H1 (cell line): ENCODE results near the gene KLHL21. TPM values are rescaled to one million over a fixed set of nuclear protein-coding genes. Genes with fewer than 3 reads are reported as not detected.

Experiments
- CTCF ChIA-PET: fragments of 300-600 bp; sonication (Branson Sonifier 250); formaldehyde crosslinking; loops from one replicate; lab custom pipeline; 2021; ENCODE audit not compliant: partially characterized antibody; lab: Charles Lee
- POLR2A ChIA-PET: fragments of 300-600 bp; sonication (Branson Sonifier 250); formaldehyde crosslinking; loops from one replicate; lab custom pipeline; 2021; ENCODE audit warnings: inconsistent platforms; ENCODE audit not compliant: partially characterized antibody; lab: Charles Lee
- DNase-seq, 2 experiments: peaks; one replicate each; pipeline versions ENCODE4 v3.0.0 to v3.0.0-alpha.2; 2010 to 2022; ENCODE audit warnings: low spot score in 2 of 2, low read depth in 1 of 2, mixed read lengths in 1 of 2
- FAIRE-seq: peaks from 2 replicates; lab custom pipeline; 2011; peaks lifted over from hg19 to GRCh38; lab: Jason Lieb, UNC
- H2AFZ ChIP-seq: 2 replicates; pipeline ENCODE4 v1.8.1; 2012; ENCODE audit warnings: low read length, inconsistent platforms
- H2AK5ac ChIP-seq: 2 replicates; pipeline ENCODE4 v1.6.1; 2013; ENCODE audit warnings: low read depth, low read length
- H2BK120ac ChIP-seq: replicated peaks from 2 replicates; pipeline ENCODE3; 2013; ENCODE audit warnings: low read depth, low read length, inconsistent platforms
- H2BK12ac ChIP-seq: 2 replicates; pipeline ENCODE4 v1.6.1; 2013; ENCODE audit warnings: low read depth, low read length
- H2BK15ac ChIP-seq: 2 replicates; pipeline ENCODE4 v1.6.1; 2013; ENCODE audit warnings: low read length
- H2BK20ac ChIP-seq: 2 replicates; pipeline ENCODE4 v1.6.1; 2013; ENCODE audit warnings: low read length
- H2BK5ac ChIP-seq: 2 replicates; pipeline ENCODE4 v1.6.1; 2013; ENCODE audit warnings: low read depth, low read length
- H3K14ac ChIP-seq: 2 replicates; pipeline ENCODE4 v1.6.1; 2013; ENCODE audit warnings: inconsistent platforms; ENCODE audit not compliant: insufficient read length
- H3K18ac ChIP-seq: 2 replicates; pipeline ENCODE4 v1.6.1; 2013; ENCODE audit warnings: low read length; ENCODE audit errors: extremely low read depth
- H3K23ac ChIP-seq: 2 replicates; pipeline ENCODE4 v1.6.1; 2013; ENCODE audit warnings: inconsistent platforms; ENCODE audit not compliant: insufficient read length
- H3K23me2 ChIP-seq: 2 replicates; pipeline ENCODE4 v1.6.1; 2013; ENCODE audit warnings: low read depth, low read length
- H3K27ac ChIP-seq: 2 replicates; pipeline ENCODE4 v1.6.1; 2011; ENCODE audit warnings: low read depth, low read length, inconsistent platforms
- H3K27me3 ChIP-seq, 4 experiments: replicated peaks in 1 of 4; 1 replicate in 1 of 4; 2 replicates in 3 of 4; pipeline versions ENCODE4 v1.6.1 to v1.8.1; 2011 to 2013; ENCODE audit warnings: low read length in 3 of 4, mild to moderate bottlenecking in 3 of 4, inconsistent platforms in 2 of 4, mixed read lengths in 2 of 4, moderate library complexity in 1 of 4; ENCODE audit not compliant: control insufficient read depth in 3 of 4, insufficient read depth in 3 of 4; ENCODE audit errors: extremely low read depth in 1 of 4
- H3K36me3 ChIP-seq, 4 experiments: 2 replicates each; pipeline versions ENCODE4 v1.6.1 to v1.8.1; 2011 to 2013; ENCODE audit warnings: mild to moderate bottlenecking in 4 of 4, low read length in 3 of 4, moderate library complexity in 2 of 4, control low read depth in 1 of 4, inconsistent platforms in 1 of 4; ENCODE audit not compliant: insufficient read depth in 4 of 4, control insufficient read depth in 2 of 4
- H3K4ac ChIP-seq: replicated peaks from 2 replicates; pipeline ENCODE3; 2013; ENCODE audit warnings: low read length, low read depth, mixed read lengths, inconsistent platforms; ENCODE audit not compliant: insufficient read length
- H3K4me1 ChIP-seq, 4 experiments: replicated peaks in 1 of 4; 1 replicate in 1 of 4; 2 replicates in 3 of 4; pipeline versions ENCODE4 v1.6.1 to v1.8.1; 2011 to 2013; ENCODE audit warnings: low read length in 3 of 4, inconsistent platforms in 2 of 4, mixed read lengths in 1 of 4; ENCODE audit not compliant: insufficient read depth in 4 of 4, control insufficient read depth in 3 of 4
- H3K4me2 ChIP-seq, 2 experiments: 2 replicates each; pipeline versions ENCODE4 v1.6.1 to v1.8.1; 2011 to 2013; ENCODE audit warnings: low read depth in 2 of 2, low read length in 2 of 2, control low read depth in 1 of 2, inconsistent platforms in 1 of 2, mild to moderate bottlenecking in 1 of 2; ENCODE audit not compliant: insufficient read depth in 1 of 2
- H3K4me3 ChIP-seq, 4 experiments: fragments of 200-600, 300-600 bp in 1 of 4; sonication (generic), shearing (Covaris generic), sonication (Bioruptor Twin) in 1 of 4; 2 replicates each; pipeline versions ENCODE4 v1.5.1 to v1.8.1; 2011 to 2016; ENCODE audit warnings: low read length in 4 of 4, low read depth in 3 of 4, control low read depth in 2 of 4, inconsistent platforms in 2 of 4, mild to moderate bottlenecking in 2 of 4, mixed read lengths in 1 of 4, moderate library complexity in 1 of 4; ENCODE audit not compliant: insufficient read depth in 2 of 4; ENCODE audit errors: extremely low read depth in 1 of 4
- H3K56ac ChIP-seq: replicated peaks from 2 replicates; pipeline ENCODE3; 2013; ENCODE audit warnings: low read depth, mild to moderate bottlenecking, mixed read lengths, low read length, inconsistent platforms; ENCODE audit not compliant: insufficient read length
- H3K79me1 ChIP-seq: 2 replicates; pipeline ENCODE4 v1.6.1; 2013; ENCODE audit warnings: low read depth, low read length, control low read depth
- H3K79me2 ChIP-seq, 2 experiments: 2 replicates each; pipeline versions ENCODE4 v1.6.1 to v1.8.1; 2012 to 2013; ENCODE audit warnings: low read length in 2 of 2, mild to moderate bottlenecking in 2 of 2, inconsistent platforms in 1 of 2; ENCODE audit not compliant: insufficient read depth in 2 of 2, control insufficient read depth in 1 of 2
- H3K9ac ChIP-seq, 4 experiments: replicated peaks in 1 of 4; 1 replicate in 1 of 4; 2 replicates in 3 of 4; pipeline versions ENCODE4 v1.6.1 to v1.8.1; 2011 to 2013; ENCODE audit warnings: low read depth in 3 of 4, low read length in 3 of 4, control low read depth in 2 of 4, mild to moderate bottlenecking in 2 of 4, moderate library complexity in 2 of 4, inconsistent platforms in 1 of 4; ENCODE audit errors: extremely low read depth in 1 of 4
- H3K9me3 ChIP-seq, 2 experiments: 2 replicates each; pipeline versions ENCODE4 v1.6.1 to v1.8.1; 2012 to 2013; ENCODE audit warnings: mild to moderate bottlenecking in 2 of 2, moderate library complexity in 2 of 2, control low read depth in 1 of 2, inconsistent platforms in 1 of 2, low read depth in 1 of 2, low read length in 1 of 2, mixed read lengths in 1 of 2; ENCODE audit not compliant: insufficient read depth in 2 of 2
- H4K20me1 ChIP-seq, 2 experiments: replicated peaks in 1 of 2; 2 replicates each; pipeline versions ENCODE3 to v1.8.1; 2011 to 2013; ENCODE audit warnings: inconsistent platforms in 2 of 2, low read length in 2 of 2, mild to moderate bottlenecking in 1 of 2; ENCODE audit not compliant: insufficient read depth in 2 of 2, control insufficient read depth in 1 of 2
- H4K5ac ChIP-seq: 2 replicates; pipeline ENCODE4 v1.6.1; 2013; ENCODE audit warnings: low read length, low read depth, mixed read lengths, inconsistent platforms; ENCODE audit not compliant: insufficient read length
- H4K8ac ChIP-seq: 2 replicates; pipeline ENCODE4 v1.8.0; 2013; ENCODE audit warnings: mild to moderate bottlenecking, moderate library complexity, low read length, inconsistent platforms; ENCODE audit not compliant: insufficient read depth; ENCODE audit errors: extremely low read depth
- H4K91ac ChIP-seq: replicated peaks from 2 replicates; pipeline ENCODE3; 2013; ENCODE audit warnings: low read length, mixed read lengths, inconsistent platforms; ENCODE audit not compliant: insufficient read length
- ASH2L ChIP-seq: fragments of 200-600, 300-600 bp; sonication (generic); IDR thresholded peaks from one replicate; pipeline ENCODE4 v1.7.1; 2017; ENCODE audit warnings: low read length
- CBX8 ChIP-seq: fragments of 300-800, 300-1000 bp; sonication (generic); IDR thresholded peaks from 2 replicates; pipeline ENCODE4 v1.7.1; 2016; ENCODE audit warnings: low read depth, low read length, borderline replicate concordance
- GABPA ChIP-seq: IDR thresholded peaks from 2 replicates; pipeline ENCODE4 v1.6.1; 2011; ENCODE audit warnings: mild to moderate bottlenecking, low read length, moderate library complexity, borderline replicate concordance; ENCODE audit not compliant: insufficient read depth
- KDM1A ChIP-seq: fragments of 200-600, 300-600 bp; sonication (generic); IDR thresholded peaks from 2 replicates; pipeline ENCODE4 v1.7.1; 2016; ENCODE audit warnings: mild to moderate bottlenecking, low read length, borderline replicate concordance
- POLR2AphosphoS5 ChIP-seq: IDR thresholded peaks from 2 replicates; pipeline ENCODE4 v1.6.1; 2011; ENCODE audit warnings: low read depth, low read length
- RBBP5 ChIP-seq: IDR thresholded peaks from 2 replicates; pipeline ENCODE4 v1.7.1; 2012; ENCODE audit warnings: low read depth, mild to moderate bottlenecking, inconsistent platforms, low read length, moderate library complexity, borderline replicate concordance
- WGBS, 2 experiments: shearing (Covaris generic) in 1 of 2; methylation state at CpG; one replicate each; pipeline versions ENCODE4 v1.1.6 to v1.1.7; 2013 to 2015; ENCODE audit warnings: low lambda C conversion rate in 2 of 2, mixed read lengths in 2 of 2, inconsistent platforms in 1 of 2, low coverage in 1 of 2, missing lambda C conversion rate in 1 of 2; ENCODE audit not compliant: insufficient replicate concordance in 2 of 2, insufficient coverage in 1 of 2, insufficient read length in 1 of 2; ENCODE audit errors: extremely low coverage in 1 of 2, missing lambda C conversion rate in 1 of 2; 5-methylcytosine and 5-hydroxymethylcytosine counted together
- polyA plus RNA-seq, 7 experiments: library from polyadenylated mRNA; depleted of rRNA in 3 of 7; stranded (reverse) in 5 of 7; unstranded in 2 of 7; fragments of >200 nt in 5 of 7; fragments of 200-250 nt in 2 of 7; gene quantifications; 1 replicate in 5 of 7; 2 replicates in 1 of 7; 4 replicates in 1 of 7; pipeline versions ENCODE4 v1.2.1 to v1.2.3, GENCODE V29; 2011 to 2013; ENCODE audit warnings: missing spikeins in 2 of 7, mixed read lengths in 2 of 7
- total RNA-seq: library from RNA; stranded (reverse); fragmentation: NEBNext Ultra II Directional; extraction: Animal tissue kit (Norgen Biotek cat#: 25700); gene quantifications from 2 replicates; pipeline ENCODE4 v1.2.1, GENCODE V29; 2021
- TF ChIP-seq, protein P1 (sequence below): IDR thresholded peaks from 2 replicates; pipeline ENCODE4 v1.6.1; 2012; ENCODE audit warnings: inconsistent platforms
- TF ChIP-seq, protein P2 (sequence below): IDR thresholded peaks from 2 replicates; pipeline ENCODE4 v1.6.1; 2012; ENCODE audit warnings: inconsistent platforms

The KLHL21 gene
- total and polyA plus RNA-seq, 2 of the 8 experiments (the other 6 are each of a cell fraction or from before 2014, with no cell fraction given), result 11.9 to 22.3 TPM

DNA sequence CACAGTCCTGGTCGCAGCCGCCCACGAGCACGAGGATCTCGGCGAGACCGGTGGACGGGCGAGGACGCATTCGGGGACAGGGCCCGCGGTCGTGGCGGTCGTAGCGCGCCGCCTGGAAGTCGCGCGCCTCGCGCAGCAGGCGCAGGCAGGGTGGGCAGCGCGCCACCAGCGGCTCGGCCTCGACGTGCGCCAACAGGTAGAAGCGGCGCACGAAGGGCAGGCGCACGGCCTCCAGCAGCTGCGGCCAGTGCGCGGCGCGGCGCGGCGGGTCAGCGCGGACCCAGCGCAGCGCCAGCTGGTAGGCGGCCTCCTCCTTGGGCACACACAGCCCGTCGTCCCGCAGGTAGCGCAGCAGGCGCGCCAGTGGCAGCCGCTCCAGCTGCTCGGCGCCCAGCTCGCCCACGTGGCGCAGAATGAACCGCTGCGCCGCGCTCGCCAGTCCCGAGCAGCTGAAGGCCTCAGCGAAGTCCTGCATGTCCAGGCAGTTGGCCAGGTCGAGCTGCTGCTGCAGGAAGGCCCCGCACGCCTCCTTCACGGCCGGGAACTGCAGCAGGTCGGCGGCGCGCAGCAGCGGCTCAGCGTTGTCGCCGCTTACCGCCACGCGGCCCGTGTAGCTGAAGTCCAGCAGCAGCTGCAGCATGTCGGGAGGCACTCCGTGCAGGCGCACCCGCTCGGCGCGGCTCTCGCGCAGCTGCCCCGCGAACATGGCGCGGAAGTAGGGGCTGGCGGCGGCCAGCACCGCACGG lies 573 bp downstream of the KLHL21 start:
- Histone ChIP-seq H3K27me3 (no peaks in the 10 kb centered on the region; a peak in 1 of 7 replicates), H3K4me2 (peak overlapping the region; percentile 91 to 94), H3K23ac (no peak overlapping the region), H3K9ac (peak overlapping the region; percentile 77 to 91 (median 82)), H3K4me1 (peaks cover 2 to 13% (median 9%) of the 10 kb centered on the region in 4 experiments), H3K36me3 (peaks cover 8 to 16% (median 14%) of the 10 kb centered on the region in 4 experiments; a peak in 7 of 8 replicates), H3K79me1 (peaks cover 21% of the 10 kb centered on the region), H3K27ac (0 out of 2 replicates have a peak overlapping the region, but pooled peaks have one; percentile 27), H2BK5ac (peak overlapping the region; percentile 93; the same call in 1 of the 2 replicates), H2AK5ac (peak overlapping the region; percentile 88; the same call in 1 of the 2 replicates), H2BK15ac (peak overlapping the region; percentile 92; the same call in 1 of the 2 replicates), H2BK12ac (peak overlapping the region; percentile 75; the same call in 1 of the 2 replicates), H4K91ac (peak overlapping the region; percentile 94), H3K79me2 (peaks cover 22 to 48% of the 10 kb centered on the region in 2 experiments; a peak in 3 of 4 replicates), H3K18ac (peak overlapping the region; percentile 97), H2AFZ (peak overlapping the region; percentile 25; the same call in 1 of the 2 replicates), H4K5ac (peak overlapping the region; percentile 63), H2BK120ac (no peak overlapping the region), H3K4me3 (peak overlapping the region; percentile 75 to 92 (median 86)), H3K23me2 (peaks cover 18% of the 10 kb centered on the region), H2BK20ac (no peak overlapping the region), H3K4ac (peak overlapping the region; percentile 98), H3K56ac (peak overlapping the region; percentile 67), H3K14ac (peak overlapping the region; percentile 42), H3K9me3 (no peaks in the 10 kb centered on the region), H4K8ac (peak overlapping the region; percentile 93; the same call in 1 of the 2 replicates), H4K20me1 (peaks cover 24 to 28% of the 10 kb centered on the region in 2 experiments)
- CTCF ChIA-PET, result interaction anchor here (0.7 to 3.3 kb wide), 9 partner anchors 8 to 73 kb away, joined by 3 to 16 read pairs (median 5); partner anchors contain the start of gene TAS1R1
- 1% methylated on average over 100 of the region's 103 CpGs; no CpG with 5 or more reads in 1 of the 2 experiments for WGBS, 2 experiments
- FAIRE-seq (no peak), DNase-seq (no peak)
- POLR2A ChIA-PET, result interaction anchor here (0.6 to 10.8 kb wide), 25 partner anchors 8 to 403 kb away, joined by 3 to 196 read pairs (median 4); partner anchors contain the start of genes NOL9, PHF13, TAS1R1 and THAP3
- TF ChIP-seq CBX8, result no peak
- 0 out of 2 replicates have a peak, but pooled peaks have one; percentile 8 for TF ChIP-seq KDM1A
- TF ChIP-seq, protein P1, sequence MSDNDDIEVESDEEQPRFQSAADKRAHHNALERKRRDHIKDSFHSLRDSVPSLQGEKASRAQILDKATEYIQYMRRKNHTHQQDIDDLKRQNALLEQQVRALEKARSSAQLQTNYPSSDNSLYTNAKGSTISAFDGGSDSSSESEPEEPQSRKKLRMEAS, result peak; percentile 90
- peak; percentile 35; the same call in 1 of the 2 replicates for TF ChIP-seq POLR2AphosphoS5
- TF ChIP-seq, protein P2, sequence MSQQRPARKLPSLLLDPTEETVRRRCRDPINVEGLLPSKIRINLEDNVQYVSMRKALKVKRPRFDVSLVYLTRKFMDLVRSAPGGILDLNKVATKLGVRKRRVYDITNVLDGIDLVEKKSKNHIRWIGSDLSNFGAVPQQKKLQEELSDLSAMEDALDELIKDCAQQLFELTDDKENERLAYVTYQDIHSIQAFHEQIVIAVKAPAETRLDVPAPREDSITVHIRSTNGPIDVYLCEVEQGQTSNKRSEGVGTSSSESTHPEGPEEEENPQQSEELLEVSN, result peak; percentile 68; the same call in 1 of the 2 replicates
- TF ChIP-seq ASH2L, result peak; percentile 65
- peak; percentile 66; the same call in 1 of the 2 replicates for TF ChIP-seq GABPA
- TF ChIP-seq RBBP5, result 0 out of 2 replicates have a peak, but pooled peaks have one; percentile 16
